IPS DF 19.7 (cell line): ENCODE measurements around the gene CEMP1.

Source experiments
- DNase-seq: peaks from one replicate; pipeline ENCODE4 v3.0.0-alpha.2; 2013; ENCODE audit warnings: low read depth, low spot score

The CEMP1 gene

GRCh38 chr16:2520097-2520783, 11.0 kb downstream of the CEMP1 start, which contains the start of gene AMDHD2:
Gene AMDHD2, plus strand, starts transcription at chr16:2520371. Its CDS starts 88 bp downstream, at chr16:2520459.
- no peak for DNase-seq

GRCh38 chr16:2519711-2520080, 11.5 kb downstream of the CEMP1 start:
- DNase-seq = no peak

GRCh38 chr16:2518823-2519710, 12.1 kb downstream of the CEMP1 start:
- DNase-seq = no peak

GRCh38 chr16:2517954-2518605, 13.1 kb downstream of the CEMP1 start:
- DNase-seq = no peak

- DNase-seq = no peak
These were observed 14.6 kb downstream of the CEMP1 start for GRCh38 chr16:2516391-2517240.

GRCh38 chr16:2515180-2515851, 15.9 kb downstream of the CEMP1 start:
- no peak for DNase-seq

GRCh38 chr16:2514333-2515179, 16.7 kb downstream of the CEMP1 start:
- no peak for DNase-seq

- DNase-seq = no peak
These were observed 17.5 kb downstream of the CEMP1 start, which contains the start of gene ATP6V0C for GRCh38 chr16:2513405-2514332. Gene ATP6V0C, plus strand, starts transcription at chr16:2513952. Its CDS starts 152 bp downstream, at chr16:2514104.

- DNase-seq = no peak
These were observed 18.3 kb downstream of the CEMP1 start for GRCh38 chr16:2512735-2513404.

GRCh38 chr16:2511996-2512734, 19.0 kb downstream of the CEMP1 start:
- DNase-seq = no peak

GRCh38 chr16:2511128-2511800, 19.9 kb downstream of the CEMP1 start:
- no peak for DNase-seq

GRCh38 chr16:2508722-2509400, 22.3 kb downstream of the CEMP1 start:
- DNase-seq = no peak

- DNase-seq = no peak
These were observed 23.5 kb downstream of the CEMP1 start for GRCh38 chr16:2507665-2508064.

GRCh38 chr16:2507052-2507659, 24.1 kb downstream of the CEMP1 start:
- DNase-seq = no peak

GRCh38 chr16:2505695-2506094, 25.5 kb downstream of the CEMP1 start:
- DNase-seq = no peak
